Kidney (tissue), 14 donors: ENCODE measurements around the gene RPL18. TPM values are rescaled to one million over a fixed set of nuclear protein-coding genes. Genes with fewer than 3 reads are reported as not detected.
A peak's percentile ranks its signal among the peaks of the same experiment; 100 is the strongest.

Experiments
- DNase-seq, 5 donors: peaks; one replicate each; pipeline ENCODE4 v3.0.0-alpha.2; 2013 to 2020
- FAIRE-seq: peaks from 2 replicates; lab custom pipeline; 2012; peaks lifted over from hg19 to GRCh38; lab: Jason Lieb, UNC
- H3K27ac ChIP-seq, 2 donors: one replicate each; pipeline ENCODE4 v1.7.0; 2013; ENCODE audit warnings: low read depth in 2 of 2, low read length in 2 of 2, inconsistent platforms in 1 of 2
- H3K27me3 ChIP-seq: one replicate; pipeline ENCODE4 v1.7.1; 2013; ENCODE audit warnings: low read length, inconsistent platforms; ENCODE audit not compliant: control insufficient read depth, insufficient read depth
- H3K36me3 ChIP-seq, 3 donors: one replicate each; pipeline versions ENCODE4 v1.7.0 to v1.7.1; 2013; ENCODE audit warnings: low read length in 3 of 3, control low read depth in 1 of 3, inconsistent platforms in 1 of 3; ENCODE audit not compliant: insufficient read depth in 3 of 3, control insufficient read depth in 2 of 3
- H3K4me1 ChIP-seq, 3 donors: one replicate each; pipeline versions ENCODE4 v1.7.0 to v1.7.1; 2013; ENCODE audit warnings: low read length in 3 of 3, inconsistent platforms in 1 of 3, low read depth in 1 of 3; ENCODE audit not compliant: control insufficient read depth in 2 of 3, insufficient read depth in 2 of 3
- H3K4me3 ChIP-seq, 3 donors: one replicate each; pipeline versions ENCODE4 v1.7.0 to v1.8.1; 2013; ENCODE audit warnings: low read length in 3 of 3, control low read depth in 1 of 3, inconsistent platforms in 1 of 3
- H3K9ac ChIP-seq, 3 donors: one replicate each; pipeline versions ENCODE4 v1.7.0 to v1.7.1; 2013; ENCODE audit warnings: low read length in 3 of 3, control low read depth in 1 of 3, inconsistent platforms in 1 of 3
- H3K9me3 ChIP-seq, 3 donors: one replicate each; pipeline versions ENCODE4 v1.7.0 to v1.7.1; 2013; ENCODE audit warnings: low read length in 3 of 3, control low read depth in 1 of 3, inconsistent platforms in 1 of 3; ENCODE audit not compliant: control insufficient read depth in 2 of 3, insufficient read depth in 1 of 3
- intact Hi-C: fragments of 100-400 bp; cut with DNase I; formaldehyde crosslinking; loops from one replicate; pipeline ENCODE4 v1.11.1; 2022
- polyA plus RNA-seq: library from polyadenylated mRNA; stranded (reverse); fragments of 350-450 nt; fragmentation: Illumina TruSeq; extraction: RNeasy Lipid Tissue Mini Kit (QIAGEN cat#74804); gene quantifications from one replicate; pipeline ENCODE4 v1.2.3, GENCODE V29; 2014; ENCODE audit warnings: low read depth, low replicate concordance; ENCODE audit not compliant: insufficient read depth
- total RNA-seq: library from RNA; stranded (reverse); fragmentation: NEBNext Ultra II Directional; extraction: Animal tissue kit (Norgen Biotek cat#: 25700); gene quantifications from one replicate; pipeline ENCODE4 v1.2.1, GENCODE V29; 2021
- TF ChIP-seq, protein P1 (sequence below): IDR thresholded peaks from 3 replicates; pipeline ENCODE4 v1.5.1; 2012; ENCODE audit warnings: mild to moderate bottlenecking, moderate library complexity, borderline replicate concordance; ENCODE audit not compliant: insufficient read depth; ENCODE audit errors: extremely low read depth
- donor health status: control.
- donor health status: control.
- donor health status: control.
- donor health status: control.
- donor health status: control.
- donor health status: DM: yes; HTN: yes; CAD: no.
- donor health status: Normal renal cell carcinoma (clear cell type).

The RPL18 gene
- total and polyA plus RNA-seq, 2 donors from 2014 or later, result 986 to 1,596 TPM

DNA sequence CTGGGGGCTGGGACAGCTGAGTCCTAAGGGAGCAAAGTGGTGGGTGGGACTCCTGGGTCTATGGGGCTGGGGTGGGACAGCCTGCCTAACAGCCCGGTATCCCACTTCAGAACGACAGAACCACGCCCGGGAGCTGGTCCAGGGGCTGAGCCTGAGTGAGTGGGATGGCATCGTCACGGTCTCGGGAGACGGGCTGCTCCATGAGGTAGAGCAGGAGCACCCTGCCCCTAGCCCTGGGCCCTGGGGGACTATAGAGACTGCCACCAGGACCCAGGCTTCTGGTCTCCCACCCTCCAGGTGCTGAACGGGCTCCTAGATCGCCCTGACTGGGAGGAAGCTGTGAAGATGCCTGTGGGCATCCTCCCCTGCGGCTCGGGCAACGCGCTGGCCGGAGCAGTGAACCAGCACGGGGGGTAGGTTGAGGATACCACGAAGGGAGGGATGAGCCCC, 8.9 kb upstream of the RPL18 start:
- Histone ChIP-seq H3K9ac (no peak overlapping the region), H3K27ac (no peak overlapping the region), H3K4me3 (no peak overlapping the region), H3K36me3 (peaks cover 0 to 6% (median 3%) of the 10 kb centered on the region in 3 donors), H3K9me3 (no peaks in the 10 kb centered on the region), H3K27me3 (no peaks in the 10 kb centered on the region), H3K4me1 (peaks cover 3 to 25% (median 14%) of the 10 kb centered on the region in 3 donors)
- DNase-seq, result peak in 2 of 5 donors; percentile 51 to 77
- TF ChIP-seq, protein P1, sequence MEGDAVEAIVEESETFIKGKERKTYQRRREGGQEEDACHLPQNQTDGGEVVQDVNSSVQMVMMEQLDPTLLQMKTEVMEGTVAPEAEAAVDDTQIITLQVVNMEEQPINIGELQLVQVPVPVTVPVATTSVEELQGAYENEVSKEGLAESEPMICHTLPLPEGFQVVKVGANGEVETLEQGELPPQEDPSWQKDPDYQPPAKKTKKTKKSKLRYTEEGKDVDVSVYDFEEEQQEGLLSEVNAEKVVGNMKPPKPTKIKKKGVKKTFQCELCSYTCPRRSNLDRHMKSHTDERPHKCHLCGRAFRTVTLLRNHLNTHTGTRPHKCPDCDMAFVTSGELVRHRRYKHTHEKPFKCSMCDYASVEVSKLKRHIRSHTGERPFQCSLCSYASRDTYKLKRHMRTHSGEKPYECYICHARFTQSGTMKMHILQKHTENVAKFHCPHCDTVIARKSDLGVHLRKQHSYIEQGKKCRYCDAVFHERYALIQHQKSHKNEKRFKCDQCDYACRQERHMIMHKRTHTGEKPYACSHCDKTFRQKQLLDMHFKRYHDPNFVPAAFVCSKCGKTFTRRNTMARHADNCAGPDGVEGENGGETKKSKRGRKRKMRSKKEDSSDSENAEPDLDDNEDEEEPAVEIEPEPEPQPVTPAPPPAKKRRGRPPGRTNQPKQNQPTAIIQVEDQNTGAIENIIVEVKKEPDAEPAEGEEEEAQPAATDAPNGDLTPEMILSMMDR, result no peak
- FAIRE-seq, result no peak
- intact Hi-C loops, result no loop called here

DNA sequence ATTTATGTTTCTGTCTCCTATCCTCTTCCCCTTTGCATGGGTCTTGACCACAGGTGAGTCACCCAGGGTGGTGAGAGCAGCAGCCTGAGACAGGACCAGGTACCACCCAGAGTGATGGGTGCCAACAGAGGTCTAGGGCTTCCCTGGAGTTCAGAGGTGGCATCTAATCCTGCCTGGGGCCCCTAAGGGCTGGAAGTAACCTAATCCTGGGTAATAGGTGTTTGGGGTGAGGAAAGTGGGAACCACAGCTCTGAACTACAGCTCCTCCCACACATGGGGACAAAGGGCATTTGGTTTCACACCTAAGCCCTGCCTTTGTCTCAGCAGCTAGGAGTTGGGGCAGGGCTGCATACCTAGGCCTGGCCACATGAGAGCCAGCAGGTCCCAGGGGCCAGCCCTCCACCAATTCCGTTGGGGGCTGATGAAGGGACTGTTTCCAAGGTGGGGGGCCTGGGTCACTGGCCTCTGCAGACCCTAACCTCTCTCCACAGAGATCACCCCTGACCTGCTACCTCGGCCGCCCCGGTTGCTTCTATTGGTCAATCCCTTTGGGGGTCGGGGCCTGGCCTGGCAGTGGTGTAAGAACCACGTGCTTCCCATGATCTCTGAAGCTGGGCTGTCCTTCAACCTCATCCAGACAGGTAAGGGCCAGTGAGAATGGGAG, 8.4 kb upstream of the RPL18 start:
- Histone ChIP-seq H3K27me3 (no peaks in the 10 kb centered on the region), H3K4me3 (no peak overlapping the region), H3K9ac (no peak overlapping the region), H3K36me3 (peaks cover 0 to 9% (median 3%) of the 10 kb centered on the region in 3 donors), H3K27ac (peak overlapping the region in 1 of 2 donors; percentile 4), H3K9me3 (no peaks in the 10 kb centered on the region), H3K4me1 (peaks cover 3 to 21% (median 10%) of the 10 kb centered on the region in 3 donors)
- intact Hi-C loops, result no loop called here
- TF ChIP-seq, protein P1, result no peak
- FAIRE-seq, result no peak
- peak in 2 of 5 donors; percentile 60 to 79 for DNase-seq

DNA sequence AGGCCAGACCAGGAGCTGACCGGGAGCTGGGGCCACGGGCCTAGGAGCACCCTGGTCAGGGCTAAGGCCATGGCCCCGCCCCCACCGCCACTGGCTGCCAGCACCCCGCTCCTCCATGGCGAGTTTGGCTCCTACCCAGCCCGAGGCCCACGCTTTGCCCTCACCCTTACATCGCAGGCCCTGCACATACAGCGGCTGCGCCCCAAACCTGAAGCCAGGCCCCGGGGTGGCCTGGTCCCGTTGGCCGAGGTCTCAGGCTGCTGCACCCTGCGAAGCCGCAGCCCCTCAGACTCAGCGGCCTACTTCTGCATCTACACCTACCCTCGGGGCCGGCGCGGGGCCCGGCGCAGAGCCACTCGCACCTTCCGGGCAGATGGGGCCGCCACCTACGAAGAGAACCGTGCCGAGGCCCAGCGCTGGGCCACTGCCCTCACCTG, 6.9 kb upstream of the RPL18 start:
- DNase-seq (peak in 2 of 5 donors; percentile 71 to 75), FAIRE-seq (no peak)
- Histone ChIP-seq H3K9ac (no peak overlapping the region), H3K27ac (no peak overlapping the region), H3K4me3 (peak overlapping the region in 1 of 3 donors; percentile 78), H3K27me3 (no peaks in the 10 kb centered on the region), H3K9me3 (no peaks in the 10 kb centered on the region), H3K4me1 (peaks cover 3 to 17% (median 10%) of the 10 kb centered on the region in 3 donors), H3K36me3 (peaks cover 0 to 4% (median 0%) of the 10 kb centered on the region in 3 donors)
- intact Hi-C loops, result no loop called here
- TF ChIP-seq, protein P1, result no peak
